ENCODE results near the gene ABCC1. TPM values are rescaled to one million over a fixed set of nuclear protein-coding genes. Genes with fewer than 3 reads are reported as not detected.

Gene ABCC1
- total RNA-seq, 1 experiment from 2014 or later, result 61.9 TPM

DNA sequence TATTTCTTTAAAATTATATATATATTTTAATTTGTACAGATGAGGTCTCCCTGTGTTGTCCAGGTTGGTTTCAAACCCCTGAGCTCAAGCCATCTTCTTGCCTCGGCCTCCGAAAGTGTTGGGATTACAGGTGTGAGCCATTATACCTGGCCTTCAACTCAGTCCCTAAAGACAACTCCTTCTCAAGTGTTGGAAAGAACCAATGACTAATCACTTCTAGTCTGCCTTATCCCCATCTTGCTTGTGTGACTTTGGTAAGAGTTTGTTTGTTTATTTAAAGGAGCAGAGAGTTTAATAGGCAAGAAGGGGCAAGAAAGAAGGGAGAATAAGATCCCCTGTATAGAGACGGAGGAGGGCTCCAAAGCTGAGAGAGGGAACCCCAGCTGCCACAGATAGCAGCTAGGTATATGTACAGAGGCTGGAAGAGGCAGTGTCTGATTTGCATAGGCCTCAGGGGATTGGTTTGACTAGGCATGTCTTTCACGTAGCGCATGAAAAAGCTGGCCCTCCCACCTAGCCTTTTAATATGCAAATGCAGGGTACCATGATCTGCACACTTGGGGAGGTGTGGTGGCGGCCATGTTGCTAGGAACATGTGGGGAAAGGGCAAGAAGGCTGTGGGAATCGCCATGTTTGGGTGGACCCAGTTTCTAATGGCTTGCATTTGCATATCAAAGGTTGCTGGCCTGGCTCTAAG, 21.5 kb downstream of the ABCC1 start:
- Mint-ChIP-seq H3K4me3 (peak overlapping the region; percentile 56), H3K27me3 (ENCODE audit: low read depth) (no peaks in the 10 kb centered on the region), H3K4me1 (peaks cover 66% of the 10 kb centered on the region), H3K9me3 (peaks cover 14% of the 10 kb centered on the region), H3K36me3 (peaks cover 25% of the 10 kb centered on the region), H3K27ac (peak overlapping the region; percentile 99)
- ATAC-seq (peak; percentile 88), DNase-seq (ENCODE audit: low spot score) (peak; percentile 86)
- ChIA-PET CTCF (interaction anchor here (0.9 to 1.8 kb wide), 5 partner anchors 20 to 193 kb away, joined by 4 to 10 read pairs (median 5); no protein-coding TSS in a partner anchor), POLR2A (interaction anchor here (0.6 to 1.7 kb wide), 7 partner anchors 12 to 186 kb away, joined by 3 to 6 read pairs (median 4); partner anchors contain the start of gene CEP20)
- TF ChIP-seq SP1 (CRISPR knock-in tag; conservative IDR thresholded peaks at IDR 0.05) (peak; percentile 50; the same call in 1 of the 2 replicates), EMX1 (CRISPR knock-in tag; IDR thresholded peaks at IDR 0.05) (0 out of 2 replicates have a peak, but pooled peaks have one; percentile 29), FOXK1 (CRISPR knock-in tag; IDR thresholded peaks at IDR 0.05) (peak; percentile 46; the same call in 1 of the 2 replicates), ATF1 (CRISPR knock-in tag; IDR thresholded peaks at IDR 0.05) (no peak), ETV6 (CRISPR knock-in tag; IDR thresholded peaks at IDR 0.05) (no peak)
- TF ChIP-seq, protein P1, sequence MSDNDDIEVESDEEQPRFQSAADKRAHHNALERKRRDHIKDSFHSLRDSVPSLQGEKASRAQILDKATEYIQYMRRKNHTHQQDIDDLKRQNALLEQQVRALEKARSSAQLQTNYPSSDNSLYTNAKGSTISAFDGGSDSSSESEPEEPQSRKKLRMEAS (CRISPR knock-in tag; IDR thresholded peaks at IDR 0.05), result peak; percentile 62; the same call in 1 of the 2 replicates
- TF ChIP-seq, protein P2, sequence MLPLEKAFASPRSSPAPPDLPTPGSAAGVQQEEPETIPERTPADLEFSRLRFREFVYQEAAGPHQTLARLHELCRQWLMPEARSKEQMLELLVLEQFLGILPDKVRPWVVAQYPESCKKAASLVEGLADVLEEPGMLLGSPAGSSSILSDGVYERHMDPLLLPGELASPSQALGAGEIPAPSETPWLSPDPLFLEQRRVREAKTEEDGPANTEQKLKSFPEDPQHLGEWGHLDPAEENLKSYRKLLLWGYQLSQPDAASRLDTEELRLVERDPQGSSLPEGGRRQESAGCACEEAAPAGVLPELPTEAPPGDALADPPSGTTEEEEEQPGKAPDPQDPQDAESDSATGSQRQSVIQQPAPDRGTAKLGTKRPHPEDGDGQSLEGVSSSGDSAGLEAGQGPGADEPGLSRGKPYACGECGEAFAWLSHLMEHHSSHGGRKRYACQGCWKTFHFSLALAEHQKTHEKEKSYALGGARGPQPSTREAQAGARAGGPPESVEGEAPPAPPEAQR (CRISPR knock-in tag; IDR thresholded peaks at IDR 0.05), result no peak

DNA sequence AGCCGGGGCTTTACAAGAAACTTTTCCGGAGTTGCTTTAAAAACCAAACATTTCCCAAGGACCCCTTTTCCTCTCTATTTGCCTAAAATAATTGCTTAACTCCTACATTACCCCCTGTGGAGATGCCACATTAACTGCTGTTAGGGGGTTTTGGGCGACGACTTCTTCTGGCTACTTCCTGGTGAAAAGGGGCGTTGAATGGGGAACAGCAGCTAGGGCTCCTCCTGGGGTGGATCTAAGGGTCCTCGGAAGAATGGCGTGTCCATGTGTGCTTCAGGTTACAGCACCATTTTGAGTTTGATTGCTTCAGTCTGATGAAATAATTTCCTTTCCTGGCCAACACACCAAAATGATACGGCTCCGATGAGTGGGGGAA, 22.0 kb downstream of the ABCC1 start:
- peaks cover 66% of the 10 kb centered on the region for H3K4me1 Mint-ChIP-seq
- H3K36me3 Mint-ChIP-seq, result peaks cover 28% of the 10 kb centered on the region
- POLR2A ChIA-PET, result interaction anchor here (0.6 to 1.7 kb wide), 4 partner anchors 12 to 186 kb away, joined by 4 to 5 read pairs (median 4); partner anchors contain the start of gene CEP20
- TF ChIP-seq, protein P3, sequence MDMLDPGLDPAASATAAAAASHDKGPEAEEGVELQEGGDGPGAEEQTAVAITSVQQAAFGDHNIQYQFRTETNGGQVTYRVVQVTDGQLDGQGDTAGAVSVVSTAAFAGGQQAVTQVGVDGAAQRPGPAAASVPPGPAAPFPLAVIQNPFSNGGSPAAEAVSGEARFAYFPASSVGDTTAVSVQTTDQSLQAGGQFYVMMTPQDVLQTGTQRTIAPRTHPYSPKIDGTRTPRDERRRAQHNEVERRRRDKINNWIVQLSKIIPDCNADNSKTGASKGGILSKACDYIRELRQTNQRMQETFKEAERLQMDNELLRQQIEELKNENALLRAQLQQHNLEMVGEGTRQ (CRISPR knock-in tag; IDR thresholded peaks at IDR 0.05), result no peak
- H3K27me3 Mint-ChIP-seq (ENCODE audit: low read depth), result no peaks in the 10 kb centered on the region
- peaks cover 14% of the 10 kb centered on the region for H3K9me3 Mint-ChIP-seq
- peak; percentile 4 for ATAC-seq
- H3K27ac Mint-ChIP-seq, result peak overlapping the region; percentile 99
- DNase-seq (ENCODE audit: low spot score), result no peak
- H3K4me3 Mint-ChIP-seq, result peak overlapping the region; percentile 56
- CTCF ChIA-PET, result interaction anchor here (0.6 to 1.8 kb wide), 4 partner anchors 96 to 603 kb away, joined by 3 to 10 read pairs (median 5); no protein-coding TSS in a partner anchor

DNA sequence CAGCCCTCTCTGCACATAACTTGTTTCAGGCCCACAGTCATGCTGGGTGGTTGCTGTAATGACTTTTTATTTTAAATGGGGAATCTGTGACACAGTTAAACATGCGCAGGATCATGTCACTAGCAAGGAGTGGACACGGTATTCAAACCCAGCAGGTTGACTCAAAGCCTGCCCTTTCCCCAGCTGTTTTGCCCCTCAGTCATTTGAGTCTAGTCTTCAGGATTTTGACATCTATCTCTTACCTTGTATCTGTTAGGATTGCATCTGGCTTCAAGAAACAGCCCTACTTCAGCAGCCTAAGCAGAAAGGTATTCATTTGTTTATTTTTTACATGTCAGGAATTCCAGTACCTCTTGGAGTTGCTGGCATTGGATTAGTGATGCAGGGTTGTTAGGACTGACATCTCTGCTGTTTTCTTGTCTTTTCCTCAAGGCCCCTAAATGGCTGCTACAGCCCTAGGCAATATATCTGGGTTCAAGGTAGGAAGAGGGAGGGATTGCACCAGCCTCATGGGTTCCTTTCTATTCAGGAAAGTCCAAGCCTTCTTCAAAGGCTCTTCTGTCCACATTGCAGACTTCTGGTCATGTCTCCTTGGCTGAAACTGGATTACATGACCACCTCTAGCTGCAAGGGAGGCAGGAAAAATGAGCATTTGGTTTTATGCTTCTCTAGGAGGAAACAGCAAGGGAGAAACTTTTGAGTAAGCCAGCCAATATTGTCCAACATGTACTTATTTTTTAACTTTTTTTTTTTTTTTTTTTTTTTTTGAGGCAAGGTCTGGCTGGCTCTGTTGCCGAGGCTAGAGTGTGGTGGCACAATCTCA, 22.8 kb downstream of the ABCC1 start:
- Mint-ChIP-seq H3K4me3 (no peak overlapping the region), H3K4me1 (peaks cover 63% of the 10 kb centered on the region), H3K27ac (peak overlapping the region; percentile 99), H3K36me3 (peaks cover 33% of the 10 kb centered on the region), H3K27me3 (ENCODE audit: low read depth) (no peaks in the 10 kb centered on the region), H3K9me3 (peaks cover 14% of the 10 kb centered on the region)
- TF ChIP-seq NR1H2 (CRISPR knock-in tag; IDR thresholded peaks at IDR 0.05), result no peak
- no peak for TF ChIP-seq MYBL2 (CRISPR knock-in tag; IDR thresholded peaks at IDR 0.05)
- TF ChIP-seq ETV6 (CRISPR knock-in tag; IDR thresholded peaks at IDR 0.05), result no peak
- no peak for TF ChIP-seq ZNF396 (CRISPR knock-in tag; IDR thresholded peaks at IDR 0.05; ENCODE audit: borderline replicate concordance)
- TF ChIP-seq TCF7 (CRISPR knock-in tag; IDR thresholded peaks at IDR 0.05; ENCODE audit: low read depth), result no peak
- no peak for TF ChIP-seq CBFB (CRISPR knock-in tag; IDR thresholded peaks at IDR 0.05; ENCODE audit: low read depth)
- no peak for TF ChIP-seq ZNF219 (CRISPR knock-in tag; IDR thresholded peaks at IDR 0.05; ENCODE audit: borderline replicate concordance)
- TF ChIP-seq ATF1 (CRISPR knock-in tag; IDR thresholded peaks at IDR 0.05), result no peak
- CTCF ChIA-PET, result interaction anchor here (0.6 kb wide), 1 partner anchor 602 kb away, joined by 3 read pairs; no protein-coding TSS in a partner anchor
- DNase-seq (ENCODE audit: low spot score) (no peak), ATAC-seq (no peak)
- POLR2A ChIA-PET, result no interaction called here

DNA sequence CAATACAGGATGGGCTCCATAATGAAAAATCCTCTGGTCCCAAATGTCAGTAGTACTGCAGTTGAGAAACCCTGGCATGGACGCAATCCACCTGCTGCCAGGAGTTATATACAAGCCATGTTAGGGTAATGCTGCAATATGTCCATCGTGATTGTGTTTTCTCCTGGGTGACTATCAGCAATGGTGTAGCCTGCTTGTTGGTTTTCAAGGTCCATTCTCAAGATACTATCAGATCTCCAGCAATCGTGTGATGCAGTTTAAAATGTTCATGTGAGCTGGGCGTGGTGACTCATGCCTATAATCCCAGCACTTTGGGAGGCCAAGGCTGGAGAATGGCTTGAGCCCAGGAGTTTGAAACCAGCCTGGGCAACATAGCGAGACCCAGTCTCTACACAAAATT, 24.0 kb downstream of the ABCC1 start:
- ChIA-PET CTCF (no interaction called here), POLR2A (interaction anchor here (0.7 kb wide), 1 partner anchor 189 kb away, joined by 3 read pairs; no protein-coding TSS in a partner anchor)
- Mint-ChIP-seq H3K4me1 (peaks cover 63% of the 10 kb centered on the region), H3K27me3 (ENCODE audit: low read depth) (no peaks in the 10 kb centered on the region), H3K36me3 (peaks cover 44% of the 10 kb centered on the region), H3K4me3 (no peak overlapping the region), H3K9me3 (peaks cover 24% of the 10 kb centered on the region), H3K27ac (no peak overlapping the region; the same call in 1 of the 2 replicates)
- DNase-seq (ENCODE audit: low spot score), result no peak
- ATAC-seq, result no peak
- TF ChIP-seq, protein P4, sequence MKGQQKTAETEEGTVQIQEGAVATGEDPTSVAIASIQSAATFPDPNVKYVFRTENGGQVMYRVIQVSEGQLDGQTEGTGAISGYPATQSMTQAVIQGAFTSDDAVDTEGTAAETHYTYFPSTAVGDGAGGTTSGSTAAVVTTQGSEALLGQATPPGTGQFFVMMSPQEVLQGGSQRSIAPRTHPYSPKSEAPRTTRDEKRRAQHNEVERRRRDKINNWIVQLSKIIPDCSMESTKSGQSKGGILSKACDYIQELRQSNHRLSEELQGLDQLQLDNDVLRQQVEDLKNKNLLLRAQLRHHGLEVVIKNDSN (CRISPR knock-in tag; IDR thresholded peaks at IDR 0.05), result no peak
- TF ChIP-seq TP53 (CRISPR knock-in tag; IDR thresholded peaks at IDR 0.05) (no peak), GRHL2 (CRISPR knock-in tag; IDR thresholded peaks at IDR 0.05; ENCODE audit: insufficient replicate concordance, severe bottlenecking) (no peak)
- TF ChIP-seq, protein P5, sequence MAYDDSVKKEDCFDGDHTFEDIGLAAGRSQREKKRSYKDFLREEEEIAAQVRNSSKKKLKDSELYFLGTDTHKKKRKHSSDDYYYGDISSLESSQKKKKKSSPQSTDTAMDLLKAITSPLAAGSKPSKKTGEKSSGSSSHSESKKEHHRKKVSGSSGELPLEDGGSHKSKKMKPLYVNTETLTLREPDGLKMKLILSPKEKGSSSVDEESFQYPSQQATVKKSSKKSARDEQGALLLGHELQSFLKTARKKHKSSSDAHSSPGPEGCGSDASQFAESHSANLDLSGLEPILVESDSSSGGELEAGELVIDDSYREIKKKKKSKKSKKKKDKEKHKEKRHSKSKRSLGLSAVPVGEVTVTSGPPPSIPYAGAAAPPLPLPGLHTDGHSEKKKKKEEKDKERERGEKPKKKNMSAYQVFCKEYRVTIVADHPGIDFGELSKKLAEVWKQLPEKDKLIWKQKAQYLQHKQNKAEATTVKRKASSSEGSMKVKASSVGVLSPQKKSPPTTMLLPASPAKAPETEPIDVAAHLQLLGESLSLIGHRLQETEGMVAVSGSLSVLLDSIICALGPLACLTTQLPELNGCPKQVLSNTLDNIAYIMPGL (CRISPR knock-in tag; IDR thresholded peaks at IDR 0.05), result no peak
- TF ChIP-seq, protein P6, sequence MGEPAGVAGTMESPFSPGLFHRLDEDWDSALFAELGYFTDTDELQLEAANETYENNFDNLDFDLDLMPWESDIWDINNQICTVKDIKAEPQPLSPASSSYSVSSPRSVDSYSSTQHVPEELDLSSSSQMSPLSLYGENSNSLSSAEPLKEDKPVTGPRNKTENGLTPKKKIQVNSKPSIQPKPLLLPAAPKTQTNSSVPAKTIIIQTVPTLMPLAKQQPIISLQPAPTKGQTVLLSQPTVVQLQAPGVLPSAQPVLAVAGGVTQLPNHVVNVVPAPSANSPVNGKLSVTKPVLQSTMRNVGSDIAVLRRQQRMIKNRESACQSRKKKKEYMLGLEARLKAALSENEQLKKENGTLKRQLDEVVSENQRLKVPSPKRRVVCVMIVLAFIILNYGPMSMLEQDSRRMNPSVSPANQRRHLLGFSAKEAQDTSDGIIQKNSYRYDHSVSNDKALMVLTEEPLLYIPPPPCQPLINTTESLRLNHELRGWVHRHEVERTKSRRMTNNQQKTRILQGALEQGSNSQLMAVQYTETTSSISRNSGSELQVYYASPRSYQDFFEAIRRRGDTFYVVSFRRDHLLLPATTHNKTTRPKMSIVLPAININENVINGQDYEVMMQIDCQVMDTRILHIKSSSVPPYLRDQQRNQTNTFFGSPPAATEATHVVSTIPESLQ (CRISPR knock-in tag; IDR thresholded peaks at IDR 0.05), result no peak

Measured in WTC11 (cell line).